Measurements from ENCODE around the gene NELFE.

Gene NELFE

DNA sequence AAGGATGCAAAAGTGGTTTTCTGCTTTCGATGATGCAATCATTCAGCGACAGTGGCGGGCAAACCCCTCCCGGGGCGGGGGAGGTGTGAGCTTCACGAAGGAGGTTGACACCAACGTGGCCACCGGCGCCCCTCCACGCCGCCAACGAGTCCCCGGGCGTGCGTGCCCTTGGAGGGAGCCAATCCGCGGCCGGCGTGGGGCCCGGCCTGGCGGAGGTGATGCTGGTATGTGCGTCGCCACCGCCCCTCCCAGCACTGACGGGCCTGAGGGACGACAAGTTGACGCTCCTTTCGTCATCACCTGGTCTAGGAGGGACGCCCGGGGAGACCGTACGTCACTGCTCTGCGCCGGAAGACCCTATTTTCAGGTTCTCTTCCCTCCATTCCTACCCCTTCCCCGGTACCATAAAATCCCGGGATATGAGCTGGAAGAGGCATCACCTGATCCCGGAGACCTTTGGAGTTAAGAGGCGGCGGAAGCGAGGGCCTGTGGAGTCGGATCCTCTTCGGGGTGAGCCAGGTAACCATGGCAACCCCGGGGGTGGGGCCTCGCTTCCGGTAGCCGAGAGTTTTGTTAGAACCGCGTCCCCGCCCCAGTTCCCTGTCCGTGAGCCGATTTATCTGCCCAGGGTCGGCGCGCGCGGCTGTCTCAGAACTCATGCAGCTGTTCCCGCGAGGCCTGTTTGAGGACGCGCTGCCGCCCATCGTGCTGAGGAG, 13.4 kb upstream of the NELFE start, which contains the start of gene DXO:
DXO (minus strand) TSS at position 146 of the 716 bp plus-strand sequence. CDS start 463 bp downstream, outside the sequence.
- peak; percentile 96 for DNase-seq

DNA sequence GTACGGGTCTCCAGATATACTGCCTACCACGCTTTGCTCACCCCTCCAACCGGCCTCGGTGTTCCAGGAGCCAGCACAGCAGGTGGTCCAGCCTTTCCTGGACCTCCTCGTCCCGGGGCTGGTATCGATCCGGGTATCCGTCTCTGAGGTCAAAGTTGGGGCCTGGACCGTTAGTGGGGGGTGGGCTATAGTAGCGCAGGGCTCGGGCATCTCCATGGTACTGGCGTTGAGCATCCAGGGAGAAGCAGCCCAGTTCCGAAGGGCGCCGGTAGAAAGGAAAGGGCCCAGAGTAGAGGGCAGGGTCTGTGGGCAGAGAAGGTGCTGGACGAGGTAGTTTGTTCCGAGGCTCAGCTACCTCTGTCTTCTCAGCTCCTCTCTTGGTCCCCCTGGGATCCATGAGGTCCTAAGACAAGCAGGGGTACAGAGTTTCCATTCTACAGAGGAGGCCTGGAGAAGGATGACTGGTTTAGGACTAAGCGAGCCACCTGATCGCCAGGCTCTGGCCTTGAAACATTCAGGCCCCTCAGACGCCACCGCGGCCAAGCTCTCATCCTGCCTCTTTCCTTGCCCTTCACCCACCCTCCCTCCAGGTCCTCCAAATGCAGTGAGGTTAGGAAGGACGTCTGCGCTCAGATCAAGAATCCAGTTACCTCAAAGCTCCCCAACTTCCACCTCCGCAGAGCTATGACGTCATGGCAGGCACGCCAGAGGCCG, 12.7 kb upstream of the NELFE start:
- no peak for DNase-seq

DNA sequence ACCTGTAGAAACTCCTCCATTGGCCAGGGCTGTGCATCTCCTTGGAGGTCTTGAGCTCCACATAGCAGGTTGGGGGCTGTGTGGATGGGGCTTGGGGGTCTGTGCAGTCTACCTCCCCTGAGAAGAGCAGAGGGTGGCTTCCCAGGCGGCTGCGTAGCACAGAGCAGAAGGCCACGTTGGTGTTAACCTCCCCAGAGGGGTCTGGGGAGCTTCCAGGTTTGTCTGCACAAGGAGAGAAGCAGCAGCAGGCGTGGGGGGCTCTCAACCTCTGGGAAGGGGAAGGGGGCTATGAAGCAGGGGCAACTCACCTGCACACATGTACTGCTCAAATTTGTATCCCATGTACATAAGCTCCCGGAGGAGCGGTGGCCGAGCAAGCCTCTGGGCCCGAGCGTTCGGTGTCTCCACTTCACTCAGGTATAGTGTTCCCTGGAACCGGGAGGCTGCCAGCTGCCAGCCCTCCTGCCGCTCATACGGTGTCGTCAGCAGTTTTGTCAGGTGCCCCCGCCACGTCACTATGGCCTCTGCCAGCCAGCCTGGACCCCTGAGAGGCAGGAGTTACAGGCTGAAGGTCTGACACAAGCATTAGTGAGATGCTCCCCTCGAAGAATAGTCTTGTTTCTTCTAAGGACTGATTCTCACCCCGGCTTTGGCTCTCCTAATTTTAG, 12.0 kb upstream of the NELFE start:
- no peak for DNase-seq

DNA sequence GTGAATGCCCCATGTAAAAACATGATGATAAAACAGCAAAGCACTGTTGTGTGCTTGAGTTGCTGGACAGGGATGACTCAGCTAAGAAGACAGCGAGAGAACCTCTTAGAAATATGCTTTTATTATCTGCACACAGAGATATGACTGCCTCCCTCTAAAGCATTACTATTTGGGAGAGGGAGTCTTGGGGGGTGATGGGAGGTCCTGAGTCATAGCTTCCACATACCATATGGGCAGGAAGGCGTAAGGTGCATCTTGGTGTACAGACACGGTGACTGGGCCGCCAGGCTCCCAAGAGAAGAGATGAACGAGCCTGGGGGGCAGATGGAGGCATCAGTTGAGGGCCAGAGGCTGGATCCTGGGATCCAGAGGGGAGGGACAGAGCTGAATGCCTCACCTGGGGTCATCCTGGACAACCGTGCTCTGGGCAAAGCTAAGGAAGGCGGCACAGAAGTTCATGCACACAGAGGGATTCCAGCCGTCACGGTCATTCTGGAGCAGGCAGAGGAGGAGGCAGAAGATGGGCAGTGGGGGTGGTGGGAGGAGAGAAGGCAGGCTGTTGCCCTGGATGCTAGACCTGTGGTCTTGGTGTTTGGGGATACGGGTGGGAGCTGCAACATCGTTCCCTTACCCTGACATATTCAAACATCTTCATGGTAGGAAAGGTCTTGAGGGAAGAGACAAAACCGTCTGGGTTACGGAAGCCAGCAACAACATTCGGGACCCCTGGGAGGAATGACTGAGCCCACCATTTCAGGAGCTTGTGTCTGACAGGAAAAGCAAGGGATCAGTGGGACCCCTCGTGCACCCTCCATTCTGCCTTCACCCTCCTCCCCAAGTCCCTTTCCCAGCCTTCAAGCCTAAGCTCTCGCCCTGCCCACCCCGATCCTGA, 11.2 kb upstream of the NELFE start:
- DNase-seq: no peak

DNA sequence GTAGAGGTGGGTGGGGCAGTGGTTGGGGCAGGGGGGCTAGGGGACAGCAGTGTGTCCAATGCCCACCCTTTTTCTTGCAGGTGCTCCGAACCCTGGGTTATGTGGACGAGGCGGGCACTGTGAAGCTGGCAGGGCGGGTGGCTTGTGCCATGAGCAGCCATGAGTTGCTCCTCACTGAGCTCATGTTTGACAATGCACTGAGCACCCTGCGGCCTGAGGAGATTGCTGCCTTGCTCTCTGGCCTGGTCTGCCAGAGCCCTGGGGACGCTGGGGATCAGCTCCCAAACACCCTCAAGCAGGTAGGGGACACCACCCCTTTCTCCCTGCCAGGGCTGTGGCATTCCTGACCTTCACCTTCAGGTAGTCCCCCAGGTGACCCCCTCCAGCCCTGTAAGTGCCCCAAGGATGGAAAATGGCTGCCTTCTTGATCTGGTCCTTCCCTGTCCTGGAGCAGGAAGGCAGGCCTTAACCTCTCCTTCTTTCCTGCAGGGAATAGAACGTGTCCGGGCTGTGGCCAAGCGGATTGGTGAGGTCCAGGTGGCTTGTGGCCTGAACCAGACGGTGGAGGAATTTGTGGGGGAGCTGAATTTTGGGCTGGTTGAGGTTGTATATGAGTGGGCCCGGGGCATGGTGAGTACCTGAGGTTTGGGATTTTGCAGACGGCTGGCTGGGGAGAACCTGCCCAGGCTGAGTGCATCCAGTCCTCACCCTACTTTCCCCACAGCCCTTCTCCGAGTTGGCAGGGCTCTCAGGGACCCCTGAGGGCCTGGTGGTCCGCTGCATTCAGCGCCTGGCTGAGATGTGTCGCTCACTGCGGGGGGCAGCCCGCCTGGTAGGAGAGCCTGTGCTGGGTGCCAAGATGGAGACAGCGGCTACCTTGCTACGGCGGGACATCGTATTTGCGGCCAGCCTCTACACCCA, 10.3 kb upstream of the NELFE start:
- DNase-seq: no peak

DNA sequence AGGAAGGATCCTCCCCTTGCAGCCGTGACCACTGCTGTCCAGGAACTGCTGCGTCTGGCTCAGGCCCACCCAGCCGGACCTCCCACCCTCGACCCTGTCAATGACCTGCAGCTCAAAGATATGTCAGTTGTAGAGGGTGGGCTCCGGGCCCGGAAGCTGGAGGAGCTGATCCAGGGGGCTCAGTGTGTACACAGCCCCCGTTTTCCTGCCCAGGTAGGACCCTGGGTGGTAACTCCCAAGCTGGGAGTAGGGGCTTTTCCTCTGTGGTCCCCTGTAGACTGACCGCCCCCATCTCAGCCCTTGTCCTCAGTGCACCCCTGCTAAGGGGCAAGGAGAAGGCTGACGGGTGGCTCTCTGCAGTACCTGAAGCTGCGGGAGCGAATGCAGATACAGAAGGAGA, 9.6 kb upstream of the NELFE start:
- DNase-seq: no peak

DNA sequence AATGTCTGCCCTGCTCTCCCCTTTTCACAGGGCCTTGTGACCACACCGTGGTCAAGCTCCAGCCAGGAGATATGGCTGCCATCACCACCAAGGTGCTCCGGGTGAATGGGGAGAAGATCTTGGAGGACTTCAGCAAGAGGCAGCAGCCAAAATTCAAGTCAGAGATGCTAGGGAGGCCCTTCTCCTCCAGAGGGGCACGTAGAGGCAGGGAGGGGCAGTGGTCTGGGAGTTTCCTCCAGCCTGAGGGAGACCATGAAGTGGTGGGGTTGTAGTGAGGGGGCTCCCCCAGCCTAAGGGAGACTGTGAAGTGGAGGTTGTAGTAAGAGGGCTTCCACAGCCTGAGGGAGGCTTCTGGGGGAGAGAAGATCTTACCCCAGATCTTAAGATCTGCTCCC, 9.2 kb upstream of the NELFE start:
- no peak for DNase-seq

DNA sequence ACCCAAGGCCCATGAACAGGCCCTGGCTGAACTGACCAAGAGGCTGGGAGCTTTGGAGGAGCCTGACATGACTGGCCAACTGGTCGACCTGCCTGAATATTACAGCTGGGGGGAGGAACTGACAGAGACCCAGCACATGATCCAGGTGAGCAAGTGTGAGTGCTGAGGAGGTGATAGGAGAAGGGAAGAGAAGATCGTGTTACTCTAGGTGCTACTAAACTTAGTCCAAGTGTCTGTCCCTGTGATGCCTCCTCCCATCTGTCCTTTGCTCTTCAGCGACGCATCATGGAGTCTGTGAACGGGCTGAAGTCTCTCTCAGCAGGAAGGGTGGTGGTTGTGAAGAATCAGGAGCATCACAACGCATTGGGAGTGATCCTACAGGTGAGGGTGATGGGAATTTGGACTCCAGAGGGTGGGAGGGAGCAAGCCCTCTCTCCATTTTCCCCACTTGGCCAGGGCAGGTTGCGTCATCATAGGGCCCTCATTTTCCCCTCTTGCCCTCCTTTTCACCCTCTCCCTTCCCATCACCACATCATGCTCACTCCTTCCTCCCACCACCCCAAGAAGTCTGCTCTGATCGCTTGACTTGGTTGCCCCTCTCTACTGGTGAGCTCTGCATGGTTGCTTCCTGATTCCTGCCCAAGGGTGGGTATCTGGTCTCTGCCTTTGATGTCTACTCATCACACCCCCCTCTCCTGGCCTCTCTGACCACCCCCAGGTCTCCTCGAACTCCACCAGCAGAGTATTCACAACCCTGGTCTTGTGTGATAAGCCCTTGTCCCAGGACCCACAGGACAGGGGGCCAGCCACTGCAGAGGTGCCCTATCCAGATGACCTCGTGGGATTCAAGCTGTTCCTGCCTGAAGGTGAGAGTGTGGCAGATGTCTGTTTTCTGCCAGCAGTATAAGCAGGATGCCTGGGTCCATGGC, 8.5 kb upstream of the NELFE start:
- no peak for DNase-seq

DNA sequence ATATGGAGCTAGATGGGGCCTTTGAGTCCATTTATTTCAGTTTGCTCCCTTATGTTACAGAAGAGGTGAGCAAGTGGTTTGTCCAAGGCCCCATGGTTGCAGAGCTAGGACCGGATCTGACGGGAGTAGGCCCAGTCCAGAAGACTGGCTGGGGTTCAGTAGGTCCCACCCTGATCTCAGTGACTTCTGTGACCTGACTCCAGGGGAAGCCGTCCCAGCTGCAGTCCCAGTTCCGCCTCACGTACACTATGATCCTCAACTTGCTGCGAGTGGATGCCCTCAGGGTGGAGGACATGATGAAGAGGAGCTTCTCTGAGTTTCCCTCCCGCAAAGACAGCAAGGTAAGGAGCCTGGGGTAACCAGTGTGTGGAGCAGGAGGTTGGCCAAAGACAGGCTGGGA, 7.7 kb upstream of the NELFE start:
- DNase-seq: no peak

DNA sequence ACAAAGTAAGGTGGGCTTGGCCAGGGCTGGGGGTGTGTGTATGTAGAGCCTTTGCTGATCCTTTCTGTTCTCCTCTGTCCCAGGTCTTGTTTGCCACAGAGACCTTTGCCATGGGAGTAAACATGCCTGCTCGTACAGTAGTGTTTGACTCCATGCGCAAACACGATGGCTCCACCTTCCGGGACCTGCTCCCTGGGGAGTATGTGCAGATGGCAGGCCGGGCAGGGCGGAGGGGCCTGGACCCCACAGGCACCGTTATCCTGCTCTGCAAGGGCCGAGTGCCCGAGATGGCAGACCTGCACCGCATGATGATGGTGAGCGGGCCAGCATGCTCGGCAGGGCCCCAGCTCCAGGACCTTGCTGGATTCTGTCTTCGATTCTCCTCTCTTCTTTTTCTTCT, 6.9 kb upstream of the NELFE start:
- no peak for DNase-seq

DNA sequence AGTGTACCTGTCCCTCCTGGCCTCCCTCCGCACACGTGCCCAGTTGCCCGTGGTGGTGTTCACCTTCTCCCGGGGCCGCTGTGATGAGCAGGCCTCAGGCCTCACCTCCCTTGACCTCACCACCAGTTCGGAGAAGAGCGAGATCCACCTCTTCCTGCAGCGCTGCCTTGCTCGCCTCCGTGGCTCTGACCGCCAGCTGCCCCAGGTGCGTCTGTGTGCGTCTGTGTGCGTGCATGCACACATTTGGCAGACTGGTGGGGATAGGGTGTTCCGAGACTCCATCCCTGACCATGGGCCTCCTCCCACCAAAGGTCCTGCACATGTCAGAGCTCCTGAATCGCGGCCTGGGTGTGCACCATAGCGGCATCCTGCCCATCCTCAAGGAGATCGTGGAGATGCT, 5.2 kb upstream of the NELFE start:
- DNase-seq: no peak

DNA sequence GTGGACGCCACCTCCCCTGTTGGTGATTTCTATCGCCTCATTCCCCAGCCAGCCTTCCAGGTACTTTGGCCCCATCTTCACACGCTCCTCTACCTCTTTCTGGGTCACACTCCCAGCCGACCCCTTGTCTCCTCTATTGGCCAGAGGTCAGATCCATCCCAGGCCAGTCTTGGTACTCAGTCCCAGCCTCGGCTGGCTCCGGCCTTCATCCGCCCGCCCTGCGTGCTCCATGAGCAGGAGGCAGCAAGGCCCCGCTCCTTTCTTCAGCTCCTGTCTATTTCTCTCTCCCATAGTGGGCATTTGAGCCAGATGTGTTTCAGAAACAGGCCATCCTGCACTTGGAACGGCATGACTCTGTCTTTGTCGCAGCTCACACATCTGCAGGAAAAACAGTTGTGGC, 2.8 kb upstream of the NELFE start:
- DNase-seq: no peak

DNA sequence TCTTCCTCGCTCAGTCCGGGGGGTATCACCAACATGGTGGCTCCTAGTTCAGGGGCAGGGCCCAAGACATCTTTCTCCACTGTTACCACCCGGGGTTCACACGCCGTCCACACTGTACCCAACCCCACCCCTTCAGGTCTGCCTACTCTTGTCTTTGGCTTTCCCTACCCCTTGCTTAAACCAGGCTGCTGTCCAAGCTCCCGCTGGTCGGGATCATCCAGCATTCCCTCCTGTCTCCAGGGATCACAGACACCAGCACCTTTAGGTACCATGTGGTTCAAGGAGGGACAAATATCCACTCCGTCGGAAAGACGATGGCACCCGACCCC, 395 bp downstream of the NELFE start:
- DNase-seq: no peak

DNA sequence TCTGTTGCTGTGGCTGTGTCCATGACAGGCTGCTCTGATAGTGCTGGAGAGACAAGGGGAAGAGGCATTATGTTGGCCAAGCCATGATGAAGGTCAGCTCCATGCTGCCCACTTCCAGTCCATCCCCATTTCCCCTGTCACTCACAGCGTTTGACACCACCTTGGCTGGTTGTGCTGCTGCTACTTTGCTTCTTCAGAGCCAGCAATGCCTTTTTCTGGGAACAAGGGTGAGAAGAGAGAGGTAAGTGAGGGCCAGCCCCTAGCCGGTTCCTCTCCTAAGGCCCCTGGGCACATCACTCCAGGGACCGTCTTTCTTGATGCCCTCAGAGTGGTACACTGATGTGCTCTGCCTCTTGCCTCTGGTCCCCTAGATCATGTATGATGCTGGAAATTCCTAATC, 2.0 kb downstream of the NELFE start:
- DNase-seq: no peak

DNA sequence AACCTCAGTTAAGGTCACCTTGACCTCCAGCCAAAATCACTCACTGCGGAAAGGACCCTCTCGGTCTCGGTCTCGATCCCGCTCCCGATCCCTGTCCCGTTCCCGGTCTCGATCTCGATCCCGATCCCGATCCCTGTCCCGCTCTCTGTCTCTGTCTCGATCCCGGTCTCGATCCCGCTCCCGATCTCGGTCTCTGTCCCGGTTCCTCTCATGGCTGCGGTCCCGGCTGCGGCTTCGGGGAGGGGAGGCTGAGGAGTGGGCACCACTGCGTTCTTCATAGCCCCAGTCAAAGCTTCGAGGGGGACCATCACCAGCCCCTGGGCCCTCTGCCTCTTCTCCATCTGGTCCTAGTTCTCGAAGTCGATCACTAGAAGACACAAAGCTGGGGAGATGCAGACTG, 4.3 kb downstream of the NELFE start:
- no peak for DNase-seq

DNA sequence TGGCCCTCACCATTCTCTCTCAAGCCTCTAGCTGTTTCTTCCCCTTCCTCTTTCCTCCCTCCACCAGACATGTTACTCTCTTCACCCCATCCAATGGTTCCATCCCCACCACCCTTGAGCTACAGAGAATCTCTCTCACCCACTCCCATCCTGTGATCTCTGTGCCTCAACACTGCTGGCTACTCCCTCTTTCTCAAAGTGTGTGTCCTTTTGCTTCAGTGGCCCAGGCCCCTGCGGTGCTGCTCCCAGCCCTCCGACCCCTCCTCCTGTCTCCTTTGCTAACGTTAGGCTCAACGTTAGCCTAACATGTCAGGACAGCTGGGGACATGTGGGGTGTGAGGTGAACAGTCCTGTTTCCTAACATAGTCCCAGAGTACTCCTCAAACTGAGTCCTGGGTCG, 5.9 kb downstream of the NELFE start:
- DNase-seq: no peak

DNA sequence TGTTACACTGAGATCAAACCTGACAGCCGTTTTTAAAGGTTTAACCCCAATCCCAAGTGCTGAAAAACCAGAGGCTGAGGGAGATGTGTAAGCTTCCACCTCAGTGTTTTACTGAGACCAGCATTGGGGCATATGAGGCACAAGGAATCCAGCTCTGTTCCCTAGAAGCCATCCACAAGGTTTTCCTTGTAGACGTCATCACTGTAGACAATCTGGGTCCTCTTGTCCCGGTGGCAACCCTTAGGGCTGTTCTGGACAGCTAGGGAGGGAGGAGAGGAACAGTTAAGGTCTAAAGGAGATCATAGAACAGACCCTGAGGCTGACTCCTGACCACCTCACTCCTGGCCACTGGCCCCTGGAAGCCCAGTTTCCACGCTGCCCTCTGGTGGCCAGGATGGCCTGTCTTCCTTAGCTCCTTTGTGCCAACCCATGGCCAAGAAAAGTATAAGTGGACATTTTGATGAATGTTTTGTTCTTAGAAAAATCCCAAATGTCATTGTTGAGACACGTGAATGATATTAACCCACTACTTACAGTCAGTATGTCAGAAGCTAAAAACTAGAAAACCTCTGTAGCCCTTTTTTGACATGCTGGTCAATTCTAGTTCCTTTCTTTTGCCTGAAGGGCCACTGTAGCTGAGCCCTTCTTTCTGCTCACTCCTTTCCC, 6.5 kb downstream of the NELFE start:
- DNase-seq: no peak

DNA sequence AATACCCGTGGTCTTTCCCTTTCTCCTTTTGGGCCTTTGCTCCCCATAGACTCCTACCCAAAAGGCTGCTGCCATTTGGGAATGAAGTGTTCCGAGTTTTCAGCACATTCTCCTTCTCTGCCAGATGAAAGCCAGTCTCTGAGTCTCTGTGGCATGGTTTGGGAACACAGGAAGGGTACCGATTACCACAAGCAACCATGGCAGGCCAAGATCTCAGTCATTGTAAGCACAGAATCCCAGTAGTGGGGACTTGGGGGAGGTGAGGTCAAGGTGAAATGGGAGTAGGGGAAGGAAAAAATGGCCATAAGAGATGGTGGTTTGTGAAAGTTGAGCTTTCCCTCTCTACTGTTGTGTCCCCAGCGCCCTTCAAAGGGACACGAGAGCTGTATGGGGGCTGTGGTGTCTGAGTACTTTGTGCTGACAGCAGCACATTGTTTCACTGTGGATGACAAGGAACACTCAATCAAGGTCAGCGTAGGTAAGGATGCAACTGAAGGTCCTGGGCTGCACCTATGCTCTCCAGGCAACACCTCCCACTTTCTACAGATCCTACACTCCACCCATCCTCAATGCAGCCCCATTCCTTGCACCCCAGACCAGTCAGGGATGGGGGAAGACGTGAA, 8.7 kb downstream of the NELFE start:
- no peak for DNase-seq

DNA sequence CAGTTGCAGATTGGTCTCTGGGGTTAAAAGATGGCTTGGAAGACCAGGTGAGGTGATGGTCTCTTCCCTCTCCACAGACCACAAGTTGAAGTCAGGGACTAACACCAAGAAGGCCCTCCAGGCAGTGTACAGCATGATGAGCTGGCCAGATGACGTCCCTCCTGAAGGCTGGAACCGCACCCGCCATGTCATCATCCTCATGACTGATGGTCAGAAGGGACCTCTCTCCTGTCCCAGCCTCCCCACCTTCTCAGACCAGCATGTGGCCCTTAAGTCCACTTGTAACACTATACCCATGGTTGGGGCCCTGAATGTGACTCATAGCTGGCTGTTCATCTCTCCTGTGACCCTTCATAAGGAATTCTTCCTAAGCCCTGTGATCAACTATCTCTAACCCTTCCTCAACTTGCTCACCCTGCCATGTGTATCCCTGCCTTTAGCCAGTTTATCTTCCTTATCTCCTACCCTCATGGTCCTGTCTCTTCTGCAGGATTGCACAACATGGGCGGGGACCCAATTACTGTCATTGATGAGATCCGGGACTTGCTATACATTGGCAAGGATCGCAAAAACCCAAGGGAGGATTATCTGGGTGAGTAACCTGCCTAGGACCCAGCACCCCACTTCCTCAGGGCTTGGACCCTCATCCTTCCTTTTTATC, 9.9 kb downstream of the NELFE start:
- no peak for DNase-seq

Data from NK-92 treated with Interleukin-12 subunit alpha and Interleukin-12 subunit beta, amount 100 ng/mL, for 24 hours (cell line).